Neural progenitor cell (in vitro differentiated cells): ENCODE measurements around the gene ADGRA1. TPM values are rescaled to one million over a fixed set of nuclear protein-coding genes. Genes with fewer than 3 reads are reported as not detected.
"Not testable (repeated sequence)": the region's sequence is repeated elsewhere in the genome, so short reads cannot be mapped to it uniquely, and the experiment has no call there.

Experiments
- DNase-seq: peaks from one replicate; pipeline ENCODE4 v3.0.0-alpha.2; 2016; ENCODE audit warnings: low spot score
- H2AFZ ChIP-seq: fragments of 200-600 bp; sonication (generic); replicated peaks from 2 replicates; pipeline ENCODE4 v1.6.1; 2016; ENCODE audit warnings: antibody characterized with exemption
- H3F3A ChIP-seq: fragments of 200-600 bp; sonication (generic); 2 replicates; pipeline ENCODE4 v1.6.1; 2016; ENCODE audit warnings: antibody characterized with exemption, low read depth
- H3K27ac ChIP-seq: fragments of 200-600 bp; sonication (generic); 2 replicates; pipeline ENCODE4 v1.5.1; 2016; ENCODE audit warnings: mild to moderate bottlenecking
- H3K27me3 ChIP-seq: fragments of 200-600 bp; sonication (generic); 2 replicates; pipeline ENCODE4 v1.6.1; 2016; ENCODE audit warnings: mild to moderate bottlenecking, moderate library complexity
- H3K36me3 ChIP-seq: fragments of 200-600 bp; sonication (generic); 2 replicates; pipeline ENCODE4 v1.5.1; 2016
- H3K4me1 ChIP-seq: fragments of 200-600 bp; sonication (generic); 2 replicates; pipeline ENCODE4 v1.6.1; 2016; ENCODE audit warnings: mixed run types
- H3K4me2 ChIP-seq: fragments of 200-600 bp; sonication (generic); 2 replicates; pipeline ENCODE4 v1.6.1; 2016
- H3K4me3 ChIP-seq: fragments of 200-600 bp; sonication (generic); 2 replicates; pipeline ENCODE4 v1.5.1; 2016
- H3K79me2 ChIP-seq: fragments of 200-600 bp; sonication (generic); 2 replicates; pipeline ENCODE4 v1.6.1; 2016; ENCODE audit warnings: low read depth
- H3K9ac ChIP-seq: fragments of 200-600 bp; sonication (generic); 2 replicates; pipeline ENCODE4 v1.6.1; 2016
- H3K9me3 ChIP-seq: fragments of 200-600 bp; sonication (generic); 2 replicates; pipeline ENCODE4 v1.5.1; 2016; ENCODE audit warnings: low read depth
- H4K20me1 ChIP-seq: fragments of 200-600 bp; sonication (generic); 2 replicates; pipeline ENCODE4 v1.6.1; 2016; ENCODE audit warnings: low read depth
- H3K27ac Mint-ChIP-seq: 3 replicates; pipeline ENCODE4 v1.8.0; 2021; ENCODE audit warnings: mixed read lengths
- H3K27me3 Mint-ChIP-seq: 2 replicates; pipeline ENCODE4 v1.8.0; 2022; ENCODE audit warnings: low read depth, mild to moderate bottlenecking, inconsistent platforms, moderate library complexity, mixed read lengths; ENCODE audit not compliant: insufficient read depth
- H3K36me3 Mint-ChIP-seq: 3 replicates; pipeline ENCODE4 v1.8.0; 2021; ENCODE audit warnings: mixed read lengths
- H3K4me1 Mint-ChIP-seq: 3 replicates; pipeline ENCODE4 v1.8.0; 2021; ENCODE audit warnings: mixed read lengths
- H3K4me3 Mint-ChIP-seq: 3 replicates; pipeline ENCODE4 v1.8.0; 2021; ENCODE audit warnings: mild to moderate bottlenecking, moderate library complexity, mixed read lengths
- H3K9me3 Mint-ChIP-seq: 3 replicates; pipeline ENCODE4 v1.8.0; 2020; ENCODE audit warnings: mixed read lengths
- CTCF ChIP-seq: fragments of 200-600 bp; sonication (generic); IDR thresholded peaks from 2 replicates; pipeline ENCODE4 v1.5.1; 2017; ENCODE audit warnings: antibody characterized with exemption, mild to moderate bottlenecking
- EZH2 ChIP-seq: fragments of 200-600 bp; sonication (generic); IDR thresholded peaks from 2 replicates; pipeline ENCODE4 v1.6.1; 2017; ENCODE audit warnings: antibody characterized with exemption, mild to moderate bottlenecking, moderate library complexity
- EZH2phosphoT487 ChIP-seq: fragments of 200-600 bp; sonication (generic); IDR thresholded peaks from 2 replicates; pipeline ENCODE4 v1.6.1; 2017; ENCODE audit warnings: antibody characterized with exemption
- total RNA-seq: library from RNA; depleted of rRNA; stranded (reverse); fragments of >200 nt; gene quantifications from 2 replicates; pipeline ENCODE4 v1.2.3, GENCODE V29; 2015; ENCODE audit warnings: low replicate concordance

The ADGRA1 gene
- total RNA-seq, 1 donor from 2014 or later = not detected

- DNase-seq = no peak
- Histone ChIP-seq H3K9ac (no peak overlapping the region), H3K4me3 (no peak overlapping the region), H3K79me2 (no peaks in the 10 kb centered on the region), H4K20me1 (no peaks in the 10 kb centered on the region), H3K9me3 (no peaks in the 10 kb centered on the region), H3K36me3 (no peaks in the 10 kb centered on the region), H3K27me3 (no peaks in the 10 kb centered on the region), H3K4me1 (peaks cover 10% of the 10 kb centered on the region), H3K4me2 (no peak overlapping the region), H3K27ac (no peak overlapping the region), H3F3A (peaks cover 14% of the 10 kb centered on the region), H2AFZ (no peak overlapping the region)
- TF ChIP-seq EZH2phosphoT487 = no peak
- no peak for TF ChIP-seq EZH2
- TF ChIP-seq CTCF = no peak
- H3K4me1 Mint-ChIP-seq = peaks cover 43% of the 10 kb centered on the region
- no peaks in the 10 kb centered on the region for H3K36me3 Mint-ChIP-seq
- no peak overlapping the region for H3K4me3 Mint-ChIP-seq
- no peak overlapping the region for H3K27ac Mint-ChIP-seq
- no peaks in the 10 kb centered on the region for H3K9me3 Mint-ChIP-seq
- H3K27me3 Mint-ChIP-seq = peaks cover 20% of the 10 kb centered on the region
These were observed 38.1 kb upstream of the ADGRA1 start for GRCh38 chr10:133049639-133050038.

GRCh38 chr10:133050371-133050770 is 37.4 kb upstream of the ADGRA1 start:
- H3K27me3 ChIP-seq = no peaks in the 10 kb centered on the region
- no peaks in the 10 kb centered on the region for H3K79me2 ChIP-seq
- Mint-ChIP-seq H3K27me3 (peaks cover 18% of the 10 kb centered on the region), H3K4me1 (peaks cover 39% of the 10 kb centered on the region), H3K36me3 (no peaks in the 10 kb centered on the region), H3K27ac (no peak overlapping the region), H3K4me3 (no peak overlapping the region), H3K9me3 (peaks cover 2% of the 10 kb centered on the region)
- H3K36me3 ChIP-seq = no peaks in the 10 kb centered on the region
- H2AFZ ChIP-seq = no peak overlapping the region
- H3K4me3 ChIP-seq = no peak overlapping the region
- TF ChIP-seq EZH2phosphoT487 = no peak
- no peak for TF ChIP-seq CTCF
- no peak for TF ChIP-seq EZH2
- no peaks in the 10 kb centered on the region for H4K20me1 ChIP-seq
- H3F3A ChIP-seq = peaks cover 14% of the 10 kb centered on the region
- DNase-seq = no peak
- H3K27ac ChIP-seq = no peak overlapping the region
- H3K9ac ChIP-seq = no peak overlapping the region
- H3K9me3 ChIP-seq = no peaks in the 10 kb centered on the region
- no peak overlapping the region for H3K4me2 ChIP-seq
- peaks cover 10% of the 10 kb centered on the region for H3K4me1 ChIP-seq

- H3K9me3 Mint-ChIP-seq = peaks cover 2% of the 10 kb centered on the region
- Histone ChIP-seq H3K27ac (no peak overlapping the region), H3K36me3 (no peaks in the 10 kb centered on the region), H3K79me2 (no peaks in the 10 kb centered on the region), H3K4me3 (no peak overlapping the region), H3K9me3 (no peaks in the 10 kb centered on the region), H3K9ac (no peak overlapping the region), H2AFZ (no peak overlapping the region), H3K27me3 (no peaks in the 10 kb centered on the region), H3K4me2 (no peak overlapping the region), H3K4me1 (no peaks in the 10 kb centered on the region), H3F3A (no peaks in the 10 kb centered on the region), H4K20me1 (no peaks in the 10 kb centered on the region)
- peaks cover 20% of the 10 kb centered on the region for H3K27me3 Mint-ChIP-seq
- H3K4me3 Mint-ChIP-seq = no peak overlapping the region
- H3K36me3 Mint-ChIP-seq = no peaks in the 10 kb centered on the region
- no peak overlapping the region for H3K27ac Mint-ChIP-seq
- no peak for TF ChIP-seq EZH2phosphoT487
- no peak for TF ChIP-seq EZH2
- no peak for TF ChIP-seq CTCF
- H3K4me1 Mint-ChIP-seq = peaks cover 36% of the 10 kb centered on the region
- DNase-seq = no peak
These were observed 35.6 kb upstream of the ADGRA1 start for GRCh38 chr10:133052076-133052475.

GRCh38 chr10:133053527-133054133 is 34.1 kb upstream of the ADGRA1 start:
- not testable (repeated sequence) for DNase-seq, H3F3A ChIP-seq, H3K36me3 Mint-ChIP-seq, H2AFZ ChIP-seq, H3K79me2 ChIP-seq, H3K4me3 ChIP-seq, H3K9ac ChIP-seq, H3K27ac Mint-ChIP-seq, H3K36me3 ChIP-seq, H3K9me3 ChIP-seq, H3K4me2 ChIP-seq, H3K27me3 ChIP-seq, H3K27ac ChIP-seq, H3K4me3 Mint-ChIP-seq, H3K9me3 Mint-ChIP-seq, H4K20me1 ChIP-seq, H3K4me1 ChIP-seq
- Mint-ChIP-seq H3K4me1 (peaks cover 31% of the 10 kb centered on the region), H3K27me3 (peaks cover 26% of the 10 kb centered on the region)
